HEK293 (cell line): ENCODE data around the gene TFPI.

Experiments used
- HIC1 ChIP-seq: fragments of 450-650 bp; formaldehyde crosslinking; IDR thresholded peaks from 2 replicates; pipeline ENCODE4 v1.5.1; 2016; ENCODE audit warnings: missing biosample characterization, missing genetic modification characterization
- MEIS1 ChIP-seq: sonication (generic); formaldehyde crosslinking; IDR thresholded peaks from 2 replicates; pipeline ENCODE4 v1.8.1; 2022; ENCODE audit warnings: missing genetic modification reagents, mild to moderate bottlenecking, borderline replicate concordance
- MZF1 ChIP-seq: fragments of 450-650 bp; formaldehyde crosslinking; IDR thresholded peaks from 2 replicates; pipeline ENCODE4 v1.5.1; 2017; ENCODE audit warnings: missing biosample characterization, missing genetic modification characterization, borderline replicate concordance
- RBAK ChIP-seq: fragments of 450-650 bp; formaldehyde crosslinking; IDR thresholded peaks from 2 replicates; pipeline ENCODE4 v1.5.1; 2016; ENCODE audit warnings: missing biosample characterization, missing genetic modification characterization
- TCF7L2 ChIP-seq: IDR thresholded peaks from 2 replicates; pipeline ENCODE4 v1.6.1; 2011; ENCODE audit warnings: low read depth, mild to moderate bottlenecking, inconsistent platforms, low read length, moderate library complexity, borderline replicate concordance
- ZEB2 ChIP-seq: fragments of 450-650 bp; formaldehyde crosslinking; IDR thresholded peaks from 2 replicates; pipeline ENCODE4 v1.5.1; 2016; ENCODE audit warnings: missing biosample characterization, missing genetic modification characterization
- ZNF140 ChIP-seq: fragments of 450-650 bp; formaldehyde crosslinking; IDR thresholded peaks from 2 replicates; pipeline ENCODE4 v1.5.1; 2016; ENCODE audit warnings: missing biosample characterization, missing genetic modification characterization
- ZNF514 ChIP-seq: fragments of 450-650 bp; formaldehyde crosslinking; IDR thresholded peaks from 2 replicates; pipeline ENCODE4 v1.5.1; 2016; ENCODE audit warnings: missing biosample characterization, missing genetic modification characterization
- ZNF830 ChIP-seq: fragments of 450-650 bp; IDR thresholded peaks from 2 replicates; pipeline ENCODE4 v1.5.0; 2018; ENCODE audit warnings: missing biosample characterization, missing genetic modification characterization, low read depth, mild to moderate bottlenecking, moderate library complexity
- TF ChIP-seq, protein P1 (sequence below): fragments of 450-650 bp; formaldehyde crosslinking; IDR thresholded peaks from 2 replicates; pipeline ENCODE4 v1.5.1; 2016; ENCODE audit warnings: missing biosample characterization, missing genetic modification characterization
- TF ChIP-seq, protein P2 (sequence below): fragments of 450-650 bp; IDR thresholded peaks from 2 replicates; pipeline ENCODE4 v1.5.1; 2018; ENCODE audit warnings: missing biosample characterization, missing genetic modification characterization
- TF ChIP-seq, protein P3 (sequence below): fragments of 450-650 bp; formaldehyde crosslinking; IDR thresholded peaks from 2 replicates; pipeline ENCODE4 v1.5.1; 2016; ENCODE audit warnings: missing biosample characterization, missing genetic modification characterization

DNA sequence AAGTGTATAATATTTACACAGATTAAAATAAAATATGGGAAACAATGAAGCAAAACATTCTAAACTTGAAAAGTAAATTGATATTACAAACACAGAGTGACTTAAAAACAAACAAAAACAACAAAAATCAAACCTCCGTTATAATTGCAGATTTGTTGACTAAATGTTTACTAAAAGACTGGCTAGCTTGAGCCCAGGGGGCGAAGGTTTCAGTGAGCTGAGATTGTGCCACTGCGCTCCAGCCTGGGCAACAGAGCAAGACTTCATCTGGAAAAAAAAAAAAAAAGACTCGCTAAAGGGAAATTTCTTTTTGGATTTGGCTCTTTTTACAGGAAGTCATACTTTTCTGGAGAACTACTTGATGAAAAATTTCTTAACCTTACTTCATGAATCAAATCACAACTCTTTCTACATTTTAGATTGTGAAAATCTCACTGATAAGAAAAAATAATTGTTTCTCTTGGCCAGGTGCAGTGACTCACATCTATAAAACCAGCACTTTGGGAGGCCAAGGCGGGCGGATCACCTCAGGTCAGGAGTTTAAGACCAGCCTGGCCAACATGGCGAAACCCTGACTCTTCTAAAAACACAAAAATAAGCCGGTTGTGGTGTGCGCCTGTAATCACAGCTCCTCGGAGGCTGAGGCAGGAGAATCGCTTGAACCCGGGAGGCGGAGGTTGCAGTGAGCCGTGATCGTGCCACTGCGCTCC, 9.7 kb downstream of the TFPI start:
- TF ChIP-seq, protein P1, sequence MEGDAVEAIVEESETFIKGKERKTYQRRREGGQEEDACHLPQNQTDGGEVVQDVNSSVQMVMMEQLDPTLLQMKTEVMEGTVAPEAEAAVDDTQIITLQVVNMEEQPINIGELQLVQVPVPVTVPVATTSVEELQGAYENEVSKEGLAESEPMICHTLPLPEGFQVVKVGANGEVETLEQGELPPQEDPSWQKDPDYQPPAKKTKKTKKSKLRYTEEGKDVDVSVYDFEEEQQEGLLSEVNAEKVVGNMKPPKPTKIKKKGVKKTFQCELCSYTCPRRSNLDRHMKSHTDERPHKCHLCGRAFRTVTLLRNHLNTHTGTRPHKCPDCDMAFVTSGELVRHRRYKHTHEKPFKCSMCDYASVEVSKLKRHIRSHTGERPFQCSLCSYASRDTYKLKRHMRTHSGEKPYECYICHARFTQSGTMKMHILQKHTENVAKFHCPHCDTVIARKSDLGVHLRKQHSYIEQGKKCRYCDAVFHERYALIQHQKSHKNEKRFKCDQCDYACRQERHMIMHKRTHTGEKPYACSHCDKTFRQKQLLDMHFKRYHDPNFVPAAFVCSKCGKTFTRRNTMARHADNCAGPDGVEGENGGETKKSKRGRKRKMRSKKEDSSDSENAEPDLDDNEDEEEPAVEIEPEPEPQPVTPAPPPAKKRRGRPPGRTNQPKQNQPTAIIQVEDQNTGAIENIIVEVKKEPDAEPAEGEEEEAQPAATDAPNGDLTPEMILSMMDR (tag by site-specific recombination) = no peak
- TF ChIP-seq, protein P2, sequence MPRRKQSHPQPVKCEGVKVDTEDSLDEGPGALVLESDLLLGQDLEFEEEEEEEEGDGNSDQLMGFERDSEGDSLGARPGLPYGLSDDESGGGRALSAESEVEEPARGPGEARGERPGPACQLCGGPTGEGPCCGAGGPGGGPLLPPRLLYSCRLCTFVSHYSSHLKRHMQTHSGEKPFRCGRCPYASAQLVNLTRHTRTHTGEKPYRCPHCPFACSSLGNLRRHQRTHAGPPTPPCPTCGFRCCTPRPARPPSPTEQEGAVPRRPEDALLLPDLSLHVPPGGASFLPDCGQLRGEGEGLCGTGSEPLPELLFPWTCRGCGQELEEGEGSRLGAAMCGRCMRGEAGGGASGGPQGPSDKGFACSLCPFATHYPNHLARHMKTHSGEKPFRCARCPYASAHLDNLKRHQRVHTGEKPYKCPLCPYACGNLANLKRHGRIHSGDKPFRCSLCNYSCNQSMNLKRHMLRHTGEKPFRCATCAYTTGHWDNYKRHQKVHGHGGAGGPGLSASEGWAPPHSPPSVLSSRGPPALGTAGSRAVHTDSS (tag by site-specific recombination) = no peak
- TF ChIP-seq HIC1 (tag by site-specific recombination) (no peak), MZF1 (tag by site-specific recombination) (no peak), ZNF140 (tag by site-specific recombination) (no peak), ZNF830 (tag by site-specific recombination) (no peak), ZEB2 (tag by site-specific recombination) (no peak; the same call in 1 of the 2 replicates), RBAK (tag by site-specific recombination) (no peak), MEIS1 (CRISPR knock-in tag) (no peak), ZNF514 (no peak), TCF7L2 (no peak)
- TF ChIP-seq, protein P3, sequence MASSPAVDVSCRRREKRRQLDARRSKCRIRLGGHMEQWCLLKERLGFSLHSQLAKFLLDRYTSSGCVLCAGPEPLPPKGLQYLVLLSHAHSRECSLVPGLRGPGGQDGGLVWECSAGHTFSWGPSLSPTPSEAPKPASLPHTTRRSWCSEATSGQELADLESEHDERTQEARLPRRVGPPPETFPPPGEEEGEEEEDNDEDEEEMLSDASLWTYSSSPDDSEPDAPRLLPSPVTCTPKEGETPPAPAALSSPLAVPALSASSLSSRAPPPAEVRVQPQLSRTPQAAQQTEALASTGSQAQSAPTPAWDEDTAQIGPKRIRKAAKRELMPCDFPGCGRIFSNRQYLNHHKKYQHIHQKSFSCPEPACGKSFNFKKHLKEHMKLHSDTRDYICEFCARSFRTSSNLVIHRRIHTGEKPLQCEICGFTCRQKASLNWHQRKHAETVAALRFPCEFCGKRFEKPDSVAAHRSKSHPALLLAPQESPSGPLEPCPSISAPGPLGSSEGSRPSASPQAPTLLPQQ = no peak
